ENCODE data around the gene HOXA1. TPM values are rescaled to one million over a fixed set of nuclear protein-coding genes. Genes with fewer than 3 reads are reported as not detected.
A peak's percentile ranks its signal among the peaks of the same experiment; 100 is the strongest.

Gene HOXA1
- total and polyA plus RNA-seq, 8 donors = 0.31 to 1.1 (median 0.55) TPM; not detected in 5

DNA sequence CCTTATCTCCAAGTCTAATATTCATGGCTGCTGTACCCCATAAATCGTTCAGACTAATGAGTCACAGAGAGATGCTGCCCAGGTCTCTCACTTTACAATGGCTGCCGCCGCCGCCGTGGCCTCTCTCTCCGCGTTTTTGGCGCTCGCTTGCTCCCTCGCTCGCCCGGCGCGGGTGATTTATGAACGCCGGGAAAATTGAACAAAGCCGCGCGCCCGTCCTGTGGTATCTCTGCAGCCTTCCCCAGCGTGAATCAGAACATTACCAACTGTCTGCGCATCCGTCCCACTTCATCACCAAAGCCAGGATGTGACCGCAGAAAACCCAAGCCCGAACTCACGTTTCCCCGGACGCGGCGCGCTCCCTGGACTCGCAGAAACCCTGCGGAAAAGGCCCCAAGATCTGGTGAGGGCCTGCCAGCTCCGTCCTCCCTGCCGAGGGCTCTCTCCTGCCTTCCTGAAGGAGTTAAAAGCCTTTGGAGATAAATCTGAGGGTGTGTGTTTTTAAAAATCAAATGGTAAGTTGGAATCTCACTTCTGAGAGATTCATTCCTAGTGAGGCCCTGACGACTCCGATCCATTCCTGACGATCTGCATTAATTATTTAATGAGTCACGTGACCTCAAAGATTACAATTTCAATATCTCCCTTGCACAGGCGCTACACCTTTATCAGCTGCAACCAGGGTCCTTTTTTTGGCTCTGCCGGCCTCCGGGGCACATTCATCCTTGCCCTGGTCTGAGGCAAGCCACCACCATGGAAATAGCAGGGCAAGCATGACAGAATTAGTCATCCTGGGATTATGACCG is 28.5 kb upstream of the HOXA1 start:
- Histone ChIP-seq H3K36me3 (no peaks in the 10 kb centered on the region), H3K27ac (peak overlapping the region; percentile 57 to 99 (median 94)), H3K27me3 (peaks cover 0 to 88% (median 45%) of the 10 kb centered on the region in 3 donors), H3K4me3 (peak overlapping the region in 3 of 4 donors; percentile 35 to 40 (median 38)), H3K9me3 (no peaks in the 10 kb centered on the region), H3K4me1 (peaks cover 19 to 92% (median 53%) of the 10 kb centered on the region in 4 donors)
- peak in 1 of 2 donors; percentile 73 for DNase-seq
- WGBS, 5 donors = 53 to 67% (median 60%) methylated on average over 40 to 43 of the region's 43 CpGs
- intact Hi-C loops (cut with DNase I; ENCODE audit: low total_unique reads) = no loop called here
- TF ChIP-seq POLR2AphosphoS5 (IDR thresholded peaks at IDR 0.05) = peak in 1 of 3 donors; percentile 65
- TF ChIP-seq, protein P1, sequence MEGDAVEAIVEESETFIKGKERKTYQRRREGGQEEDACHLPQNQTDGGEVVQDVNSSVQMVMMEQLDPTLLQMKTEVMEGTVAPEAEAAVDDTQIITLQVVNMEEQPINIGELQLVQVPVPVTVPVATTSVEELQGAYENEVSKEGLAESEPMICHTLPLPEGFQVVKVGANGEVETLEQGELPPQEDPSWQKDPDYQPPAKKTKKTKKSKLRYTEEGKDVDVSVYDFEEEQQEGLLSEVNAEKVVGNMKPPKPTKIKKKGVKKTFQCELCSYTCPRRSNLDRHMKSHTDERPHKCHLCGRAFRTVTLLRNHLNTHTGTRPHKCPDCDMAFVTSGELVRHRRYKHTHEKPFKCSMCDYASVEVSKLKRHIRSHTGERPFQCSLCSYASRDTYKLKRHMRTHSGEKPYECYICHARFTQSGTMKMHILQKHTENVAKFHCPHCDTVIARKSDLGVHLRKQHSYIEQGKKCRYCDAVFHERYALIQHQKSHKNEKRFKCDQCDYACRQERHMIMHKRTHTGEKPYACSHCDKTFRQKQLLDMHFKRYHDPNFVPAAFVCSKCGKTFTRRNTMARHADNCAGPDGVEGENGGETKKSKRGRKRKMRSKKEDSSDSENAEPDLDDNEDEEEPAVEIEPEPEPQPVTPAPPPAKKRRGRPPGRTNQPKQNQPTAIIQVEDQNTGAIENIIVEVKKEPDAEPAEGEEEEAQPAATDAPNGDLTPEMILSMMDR (IDR thresholded peaks at IDR 0.05) = no peak

- no peak for DNase-seq
- H3K4me3 ChIP-seq = peak overlapping the region in 3 of 4 donors; percentile 35 to 40 (median 38)
- intact Hi-C loops (cut with DNase I; ENCODE audit: low total_unique reads) = no loop called here
- H3K9me3 ChIP-seq = no peaks in the 10 kb centered on the region
- TF ChIP-seq POLR2A (IDR thresholded peaks at IDR 0.05) (no peak), EP300 (IDR thresholded peaks at IDR 0.05) (no peak), POLR2AphosphoS5 (IDR thresholded peaks at IDR 0.05) (no peak)
- TF ChIP-seq, protein P1 (IDR thresholded peaks at IDR 0.05) = no peak
- peak overlapping the region; percentile 57 to 99 (median 94) for H3K27ac ChIP-seq
- no peaks in the 10 kb centered on the region for H3K36me3 ChIP-seq
- peaks cover 0 to 88% (median 39%) of the 10 kb centered on the region in 3 donors for H3K27me3 ChIP-seq
- 43 to 69% (median 54%) methylated on average over 20 to 26 of the region's 26 CpGs for WGBS, 5 donors
- H3K4me1 ChIP-seq = peaks cover 19 to 92% (median 53%) of the 10 kb centered on the region in 4 donors
Observed at GRCh38 chr7:27123477-27124053, 27.8 kb upstream of the HOXA1 start.

DNA sequence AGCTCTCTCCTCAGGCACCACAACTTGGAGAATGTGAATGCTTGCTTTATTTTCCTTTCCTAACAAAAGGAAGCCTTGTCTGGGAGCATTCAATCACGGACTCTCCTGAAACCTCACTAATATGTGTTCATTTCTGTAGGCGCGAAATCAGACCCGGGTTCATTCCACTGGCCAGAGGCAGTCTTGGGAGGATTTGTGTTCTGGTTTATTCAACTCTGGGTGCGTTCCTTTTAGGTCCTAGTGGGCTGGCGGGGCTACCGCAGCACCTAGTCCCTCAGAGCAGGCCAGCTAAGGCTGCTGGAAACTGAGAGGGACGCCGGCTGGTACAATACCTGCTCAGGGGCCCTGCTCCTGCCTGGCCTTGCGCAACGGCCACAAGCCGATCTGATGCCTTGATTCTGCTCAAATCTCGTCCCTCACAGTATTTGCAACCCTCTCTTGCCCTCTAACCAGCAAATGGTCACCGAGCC is 27.2 kb upstream of the HOXA1 start:
- Histone ChIP-seq H3K4me1 (peaks cover 19 to 90% (median 54%) of the 10 kb centered on the region in 4 donors), H3K27ac (peak overlapping the region; percentile 20 to 99 (median 94)), H3K36me3 (no peaks in the 10 kb centered on the region), H3K27me3 (peaks cover 0 to 91% (median 39%) of the 10 kb centered on the region in 3 donors), H3K9me3 (no peaks in the 10 kb centered on the region), H3K4me3 (peak overlapping the region; percentile 35 to 41 (median 39))
- 12 to 27% (median 20%) methylated on average over 14 of the region's 14 CpGs for WGBS, 5 donors
- TF ChIP-seq EP300 (IDR thresholded peaks at IDR 0.05) (no peak), POLR2AphosphoS5 (IDR thresholded peaks at IDR 0.05) (no peak), POLR2A (IDR thresholded peaks at IDR 0.05) (no peak)
- TF ChIP-seq, protein P1 (IDR thresholded peaks at IDR 0.05) = no peak
- intact Hi-C loops (cut with DNase I; ENCODE audit: low total_unique reads) = no loop called here
- peak in 1 of 2 donors; percentile 66 for DNase-seq

DNA sequence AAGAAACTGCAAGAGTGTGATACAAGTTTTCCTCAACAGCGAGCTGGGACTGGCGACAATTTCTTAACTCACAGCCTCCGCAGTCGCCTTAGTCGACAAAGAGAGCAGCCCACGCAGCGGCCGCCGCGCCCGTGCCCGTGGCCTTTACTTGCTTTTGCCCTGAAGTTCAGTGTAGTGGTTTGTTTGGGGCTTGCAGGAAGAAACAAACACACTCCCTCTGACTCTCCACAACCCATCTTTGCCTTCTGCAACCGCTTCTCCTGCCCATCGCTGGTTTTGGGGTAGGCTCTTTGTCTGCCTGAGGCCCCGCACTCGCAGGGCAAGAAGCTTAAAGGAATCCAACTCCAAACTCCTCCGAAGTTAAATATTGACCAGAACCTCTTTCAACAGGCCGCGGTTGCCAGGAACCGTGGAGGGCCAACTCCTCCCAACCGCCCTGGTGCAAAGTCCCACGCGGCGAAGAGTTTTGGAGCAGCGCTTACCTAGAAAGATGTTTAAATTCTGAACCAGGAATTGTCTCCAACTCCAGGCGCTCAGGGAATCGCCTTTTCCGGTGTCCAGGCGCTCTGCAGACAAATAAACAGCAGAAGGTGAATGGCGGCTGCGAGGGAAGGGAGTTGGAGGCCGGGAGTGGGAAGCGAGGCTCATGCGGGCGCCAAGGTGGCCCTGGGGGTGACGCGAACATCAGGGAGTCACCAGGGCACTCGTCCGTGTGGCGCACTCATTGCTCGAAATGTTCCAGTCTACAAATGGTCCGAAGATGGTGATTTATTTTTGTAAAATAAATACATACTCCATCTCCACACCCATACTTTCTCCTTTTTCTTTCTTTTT is 26.5 kb upstream of the HOXA1 start:
- intact Hi-C loops (cut with DNase I; ENCODE audit: low total_unique reads) = no loop called here
- peak in 1 of 2 donors; percentile 72 for DNase-seq
- Histone ChIP-seq H3K36me3 (no peaks in the 10 kb centered on the region), H3K9me3 (no peaks in the 10 kb centered on the region), H3K27ac (peak overlapping the region; percentile 65 to 99 (median 94)), H3K27me3 (peaks cover 0 to 93% (median 45%) of the 10 kb centered on the region in 3 donors), H3K4me3 (peak overlapping the region; percentile 35 to 41 (median 39)), H3K4me1 (peaks cover 19 to 82% (median 52%) of the 10 kb centered on the region in 4 donors)
- TF ChIP-seq POLR2AphosphoS5 (IDR thresholded peaks at IDR 0.05) (no peak), EP300 (IDR thresholded peaks at IDR 0.05) (no peak)
- TF ChIP-seq, protein P1 (IDR thresholded peaks at IDR 0.05) = no peak
- 19 to 33% (median 23%) methylated on average over 42 of the region's 42 CpGs for WGBS, 5 donors

All from stomach (tissue), 9 donors.